ELR (cell line): ENCODE measurements around the gene OR11L1.

Source experiments
- DNase-seq: peaks from one replicate; pipeline ENCODE4 v3.0.0-alpha.2; 2015; ENCODE audit warnings: low read depth

Gene OR11L1

GRCh38 chr1:247797518-247797917 lies 44.2 kb downstream of the OR11L1 start:
- no peak for DNase-seq
